GM19397 (cell line): ENCODE measurements around the gene TMEM9.

Experiments used
- ATAC-seq: cut with Tn5 transposase; IDR thresholded peaks from one replicate; pipeline ENCODE4 v1.9.1; 2021; ENCODE audit warnings: mild to moderate bottlenecking, moderate library complexity; ENCODE audit not compliant: unreplicated experiment

TMEM9 gene

DNA sequence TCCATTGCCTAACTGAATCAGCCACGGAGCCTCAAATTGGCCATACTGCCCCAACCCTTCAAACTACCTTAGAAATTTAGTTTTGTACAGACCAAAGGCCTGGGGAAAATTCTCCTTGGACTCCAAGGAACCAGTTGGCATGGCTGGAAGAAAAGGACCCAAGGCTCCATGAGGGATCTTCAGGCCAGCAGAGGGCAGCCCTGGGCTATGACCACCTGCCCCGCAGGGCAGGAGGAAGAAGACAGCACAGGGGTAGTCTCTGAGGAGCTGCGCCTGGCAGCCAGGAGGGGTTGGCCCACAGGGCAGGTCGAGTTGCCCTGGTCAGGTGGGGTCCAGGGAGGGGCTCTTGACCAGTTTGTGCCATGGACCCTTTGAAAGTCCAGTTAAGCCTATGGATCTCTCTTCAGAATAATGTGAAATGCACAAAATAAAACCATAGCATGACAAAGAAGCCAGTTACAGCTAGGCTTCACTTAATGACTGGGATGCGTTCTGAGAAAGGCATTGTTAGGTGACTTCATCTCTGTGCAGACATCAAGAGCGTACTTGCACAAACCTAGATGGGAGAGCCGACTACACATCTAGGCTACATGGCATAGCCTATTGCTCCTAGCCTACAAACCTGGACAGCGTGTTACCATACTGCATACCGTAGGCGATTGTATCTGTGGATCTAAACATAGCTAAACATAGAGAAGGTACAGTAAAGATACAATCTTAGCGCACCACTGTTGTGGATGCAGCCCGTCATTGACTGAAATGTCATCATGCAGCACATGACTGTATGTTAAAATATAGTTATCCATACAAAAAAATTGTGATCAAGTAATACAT, 68.2 kb downstream of the TMEM9 start:
- ATAC-seq: no peak
